OCI-LY3 (cell line): Measurements from ENCODE around the gene UBA6.

Experiments used
- H2AFZ ChIP-seq: fragments of 200-600, 300-600 bp; shearing (Covaris generic); 2 replicates; pipeline ENCODE4 v1.6.0; 2014; ENCODE audit warnings: antibody characterized with exemption, low read depth, low read length
- H3K27ac ChIP-seq: fragments of 200-600, 300-600 bp; sonication (generic); 2 replicates; pipeline ENCODE4 v1.5.1; 2014; ENCODE audit warnings: mild to moderate bottlenecking, low read length, moderate library complexity, mixed read lengths
- H3K27me3 ChIP-seq: fragments of 200-600, 300-600 bp; sonication (generic); 2 replicates; pipeline ENCODE4 v1.6.1; 2014; ENCODE audit warnings: low read depth, low read length, mixed read lengths
- H3K36me3 ChIP-seq: fragments of 200-600, 300-600 bp; sonication (generic); replicated peaks from 2 replicates; pipeline ENCODE3; 2014; ENCODE audit warnings: low read depth, low read length, mixed read lengths
- H3K4me1 ChIP-seq: fragments of 300-600, 200-600 bp; sonication (generic); 2 replicates; pipeline ENCODE4 v1.6.1; 2014; ENCODE audit warnings: low read length, mixed read lengths
- H3K4me2 ChIP-seq: fragments of 200-600, 300-600 bp; sonication (generic); 2 replicates; pipeline ENCODE4 v1.6.1; 2014; ENCODE audit warnings: low read length, mixed read lengths
- H3K4me3 ChIP-seq: fragments of 300-600, 200-600 bp; sonication (generic); 2 replicates; pipeline ENCODE4 v1.5.1; 2014; ENCODE audit warnings: antibody characterized with exemption, mild to moderate bottlenecking, low read length, moderate library complexity
- H3K79me2 ChIP-seq: fragments of 300-600, 200-600 bp; shearing (Covaris generic); 2 replicates; pipeline ENCODE4 v1.6.1; 2014; ENCODE audit warnings: mild to moderate bottlenecking, low read length, mixed read lengths
- H3K9ac ChIP-seq: fragments of 300-600, 200-600 bp; shearing (Covaris generic); 2 replicates; pipeline ENCODE4 v1.6.0; 2014; ENCODE audit warnings: mild to moderate bottlenecking, low read length, moderate library complexity
- H3K9me3 ChIP-seq: fragments of 200-600, 300-600 bp; shearing (Covaris generic); 2 replicates; pipeline ENCODE4 v1.6.1; 2014; ENCODE audit warnings: low read length, mixed read lengths; ENCODE audit not compliant: insufficient read depth
- H4K20me1 ChIP-seq: fragments of 200-600, 300-600 bp; sonication (generic); 2 replicates; pipeline ENCODE4 v1.6.1; 2016; ENCODE audit warnings: low read length, mixed read lengths; ENCODE audit not compliant: insufficient read depth
- CTCF ChIP-seq: fragments of 200-600, 300-600 bp; sonication (generic); IDR thresholded peaks from 2 replicates; pipeline ENCODE4 v1.5.1; 2014; ENCODE audit warnings: antibody characterized with exemption, low read length, low read depth
- EZH2phosphoT487 ChIP-seq: fragments of 200-600 bp; shearing (Covaris generic); IDR thresholded peaks from 2 replicates; pipeline ENCODE4 v1.6.1; 2018; ENCODE audit warnings: antibody characterized with exemption, mixed run types, low read depth

The UBA6 gene

DNA sequence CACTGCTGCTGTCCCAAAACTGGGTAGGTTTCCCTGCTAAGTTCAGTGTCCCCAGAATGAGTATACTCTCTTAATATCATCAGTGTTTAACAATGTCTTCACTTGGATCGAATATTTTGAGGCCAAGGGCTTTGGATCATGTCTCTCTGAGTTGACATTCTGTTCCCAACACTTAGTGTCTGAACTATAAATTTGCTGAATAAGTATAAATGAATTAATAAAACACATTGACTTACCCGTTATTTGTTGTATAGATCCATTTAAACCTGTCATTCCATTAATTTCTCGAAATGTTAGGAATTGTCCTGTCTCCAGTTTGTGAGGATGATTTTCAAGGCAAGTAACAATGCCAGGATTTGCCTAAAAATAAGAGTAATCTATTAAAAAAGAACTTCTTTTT, 32.6 kb downstream of the UBA6 start:
- Histone ChIP-seq H3K4me1 (no peaks in the 10 kb centered on the region), H3K9ac (no peak overlapping the region), H3K36me3 (peaks cover 48% of the 10 kb centered on the region), H3K27me3 (no peaks in the 10 kb centered on the region), H3K79me2 (no peaks in the 10 kb centered on the region), H3K4me2 (no peak overlapping the region), H3K9me3 (no peaks in the 10 kb centered on the region), H4K20me1 (no peaks in the 10 kb centered on the region), H3K4me3 (no peak overlapping the region), H3K27ac (no peak overlapping the region), H2AFZ (no peak overlapping the region)
- TF ChIP-seq EZH2phosphoT487 (no peak), CTCF (no peak)

GRCh38 chr4:67660418-67660817, 40.5 kb downstream of the UBA6 start:
- no peak overlapping the region for H2AFZ ChIP-seq
- H3K9me3 ChIP-seq: peaks cover 16% of the 10 kb centered on the region
- H4K20me1 ChIP-seq: no peaks in the 10 kb centered on the region
- H3K36me3 ChIP-seq: peaks cover 63% of the 10 kb centered on the region
- H3K4me1 ChIP-seq: no peaks in the 10 kb centered on the region
- no peaks in the 10 kb centered on the region for H3K27me3 ChIP-seq
- H3K79me2 ChIP-seq: no peaks in the 10 kb centered on the region
- TF ChIP-seq EZH2phosphoT487 (no peak), CTCF (no peak)
- no peak overlapping the region for H3K4me2 ChIP-seq
- H3K9ac ChIP-seq: no peak overlapping the region
- no peak overlapping the region for H3K27ac ChIP-seq
- no peak overlapping the region for H3K4me3 ChIP-seq

DNA sequence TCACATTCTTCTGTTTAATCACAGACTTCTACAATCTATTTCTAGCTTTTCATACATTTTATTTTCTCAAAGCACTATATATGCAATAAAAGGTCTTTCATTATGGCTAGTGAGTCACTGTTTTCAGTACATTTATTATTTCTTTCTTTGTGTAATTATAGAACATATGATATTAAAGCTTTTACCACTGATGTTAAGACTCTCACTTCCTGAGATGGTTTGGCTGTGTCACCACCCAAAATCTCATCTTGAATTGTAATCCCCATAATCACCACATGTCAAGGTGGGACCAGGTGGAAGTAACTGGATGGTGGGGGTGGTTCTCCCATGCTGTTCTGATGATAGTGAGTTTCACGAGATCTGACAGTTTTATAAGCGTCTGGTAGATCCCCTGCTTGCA, 41.9 kb downstream of the UBA6 start:
- TF ChIP-seq EZH2phosphoT487: no peak
- TF ChIP-seq CTCF: no peak
- Histone ChIP-seq H3K4me3 (no peak overlapping the region), H3K4me1 (no peaks in the 10 kb centered on the region), H4K20me1 (no peaks in the 10 kb centered on the region), H3K27me3 (no peaks in the 10 kb centered on the region), H3K27ac (no peak overlapping the region), H3K9me3 (peaks cover 16% of the 10 kb centered on the region), H3K9ac (no peak overlapping the region), H3K79me2 (no peaks in the 10 kb centered on the region), H3K36me3 (peaks cover 57% of the 10 kb centered on the region), H3K4me2 (no peak overlapping the region), H2AFZ (no peak overlapping the region)

GRCh38 chr4:67658302-67658701, 42.7 kb downstream of the UBA6 start:
- H3K9ac ChIP-seq: no peak overlapping the region
- H3K4me3 ChIP-seq: no peak overlapping the region
- no peaks in the 10 kb centered on the region for H3K4me1 ChIP-seq
- no peak overlapping the region for H2AFZ ChIP-seq
- TF ChIP-seq EZH2phosphoT487: no peak
- no peak for TF ChIP-seq CTCF
- H3K4me2 ChIP-seq: no peak overlapping the region
- H3K27ac ChIP-seq: no peak overlapping the region
- peaks cover 51% of the 10 kb centered on the region for H3K36me3 ChIP-seq
- no peaks in the 10 kb centered on the region for H3K27me3 ChIP-seq
- H3K9me3 ChIP-seq: peaks cover 16% of the 10 kb centered on the region
- H3K79me2 ChIP-seq: no peaks in the 10 kb centered on the region
- H4K20me1 ChIP-seq: no peaks in the 10 kb centered on the region
